Vagina (tissue), 2 donors: ENCODE results near the gene FLRT3.

Experiments
- POLR2A ChIP-seq, 2 donors: fragments of 450-650 bp; IDR thresholded peaks; one replicate each; pipeline ENCODE4 v1.6.1; 2017; ENCODE audit warnings: antibody characterized with exemption in 2 of 2, mild to moderate bottlenecking in 2 of 2, moderate library complexity in 2 of 2
- POLR2AphosphoS5 ChIP-seq, 2 donors: sonication (generic); formaldehyde crosslinking; IDR thresholded peaks; one replicate each; pipeline ENCODE4 v1.9.0; 2017; ENCODE audit warnings: antibody characterized with exemption in 2 of 2, mild to moderate bottlenecking in 2 of 2, low read depth in 1 of 2; ENCODE audit not compliant: insufficient read depth in 1 of 2
- TF ChIP-seq, protein P1 (sequence below), 3 experiments: fragments of 450-650 bp in 2 of 3; fragments of 200-600 bp in 1 of 3; sonication (generic) in 1 of 3; IDR thresholded peaks; one replicate each; pipeline ENCODE4 v1.5.1; 2017 to 2019; ENCODE audit warnings: antibody characterized with exemption in 3 of 3, mild to moderate bottlenecking in 2 of 3, moderate library complexity in 2 of 3

DNA sequence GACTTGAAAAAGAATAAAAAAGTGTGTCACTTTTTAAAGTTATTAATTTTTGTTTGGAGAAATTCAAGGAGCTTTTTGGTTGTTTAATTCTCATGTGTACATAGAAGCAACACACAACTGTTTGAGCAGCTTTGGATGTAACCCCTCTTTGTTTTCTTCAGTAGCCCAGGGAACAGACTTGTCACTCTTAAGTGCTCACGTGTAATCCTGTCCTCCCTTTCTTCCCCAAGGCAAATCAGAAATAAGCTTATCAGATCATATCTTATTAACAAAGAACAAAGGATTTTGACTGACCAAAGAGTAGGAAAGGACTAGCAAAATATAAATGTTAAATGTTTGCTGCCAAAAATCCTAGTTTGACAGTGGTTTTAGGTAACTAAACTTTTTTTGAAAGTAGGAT lies 7.3 kb upstream of the FLRT3 start:
- no peak for TF ChIP-seq POLR2AphosphoS5 (IDR thresholded peaks at IDR 0.05; ENCODE audit: insufficient read depth in 1 of 2, low read depth in 1 of 2)
- TF ChIP-seq, protein P1, sequence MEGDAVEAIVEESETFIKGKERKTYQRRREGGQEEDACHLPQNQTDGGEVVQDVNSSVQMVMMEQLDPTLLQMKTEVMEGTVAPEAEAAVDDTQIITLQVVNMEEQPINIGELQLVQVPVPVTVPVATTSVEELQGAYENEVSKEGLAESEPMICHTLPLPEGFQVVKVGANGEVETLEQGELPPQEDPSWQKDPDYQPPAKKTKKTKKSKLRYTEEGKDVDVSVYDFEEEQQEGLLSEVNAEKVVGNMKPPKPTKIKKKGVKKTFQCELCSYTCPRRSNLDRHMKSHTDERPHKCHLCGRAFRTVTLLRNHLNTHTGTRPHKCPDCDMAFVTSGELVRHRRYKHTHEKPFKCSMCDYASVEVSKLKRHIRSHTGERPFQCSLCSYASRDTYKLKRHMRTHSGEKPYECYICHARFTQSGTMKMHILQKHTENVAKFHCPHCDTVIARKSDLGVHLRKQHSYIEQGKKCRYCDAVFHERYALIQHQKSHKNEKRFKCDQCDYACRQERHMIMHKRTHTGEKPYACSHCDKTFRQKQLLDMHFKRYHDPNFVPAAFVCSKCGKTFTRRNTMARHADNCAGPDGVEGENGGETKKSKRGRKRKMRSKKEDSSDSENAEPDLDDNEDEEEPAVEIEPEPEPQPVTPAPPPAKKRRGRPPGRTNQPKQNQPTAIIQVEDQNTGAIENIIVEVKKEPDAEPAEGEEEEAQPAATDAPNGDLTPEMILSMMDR (IDR thresholded peaks at IDR 0.05) = no peak
- no peak for TF ChIP-seq POLR2A (IDR thresholded peaks at IDR 0.05)
